HepG2 (cell line): ENCODE data around the gene STXBP2. TPM values are rescaled to one million over a fixed set of nuclear protein-coding genes. Genes with fewer than 3 reads are reported as not detected.

Experiments used
- ASH2L ChIP-seq: fragments of 300-600, 200-600 bp; sonication (generic); IDR thresholded peaks from 2 replicates; pipeline ENCODE4 v1.7.0; 2017; ENCODE audit warnings: low read depth, mild to moderate bottlenecking, moderate library complexity, mixed read lengths, low read length; ENCODE audit not compliant: insufficient read length
- ATAD3A ChIP-seq: sonication (generic); formaldehyde crosslinking; IDR thresholded peaks from 2 replicates; pipeline ENCODE4 v1.4.0; 2020; ENCODE audit warnings: missing genetic modification reagents
- CENPT ChIP-seq: sonication (generic); formaldehyde crosslinking; IDR thresholded peaks from 2 replicates; pipeline ENCODE4 v1.8.0; 2022; ENCODE audit warnings: low read depth, mild to moderate bottlenecking, moderate library complexity, missing genetic modification reagents
- GATAD2A ChIP-seq: IDR thresholded peaks from 2 replicates; pipeline ENCODE4 v1.6.1; 2016
- HOXA7 ChIP-seq: sonication (generic); formaldehyde crosslinking; IDR thresholded peaks from 2 replicates; pipeline ENCODE4 v1.8.1; 2022; ENCODE audit warnings: mild to moderate bottlenecking, missing genetic modification reagents, moderate library complexity
- IKZF1 ChIP-seq: fragments of 450-650 bp; IDR thresholded peaks from 2 replicates; pipeline ENCODE4 v1.7.1; 2016
- ISL2 ChIP-seq: sonication (generic); formaldehyde crosslinking; IDR thresholded peaks from 2 replicates; pipeline ENCODE4 v1.5.0; 2020; ENCODE audit warnings: missing genetic modification reagents
- LCORL ChIP-seq, 2 experiments: fragments of 450-650 bp in 1 of 2; sonication (generic) in 1 of 2; formaldehyde crosslinking in 1 of 2; IDR thresholded peaks; 2 replicates each; pipeline versions ENCODE4 v1.5.0 to v1.6.1; 2017 to 2020; ENCODE audit warnings: antibody characterized with exemption in 1 of 2, missing genetic modification reagents in 1 of 2
- MEIS2 ChIP-seq: sonication (generic); formaldehyde crosslinking; IDR thresholded peaks from 2 replicates; pipeline ENCODE4 v1.9.0; 2021; ENCODE audit warnings: mild to moderate bottlenecking, missing genetic modification reagents
- NFE2 ChIP-seq: sonication (generic); formaldehyde crosslinking; IDR thresholded peaks from 2 replicates; pipeline ENCODE4 v1.4.0; 2020; ENCODE audit warnings: missing genetic modification reagents
- SIX1 ChIP-seq: sonication (generic); formaldehyde crosslinking; IDR thresholded peaks from 2 replicates; pipeline ENCODE4 v1.4.0; 2020; ENCODE audit warnings: missing genetic modification reagents, borderline replicate concordance
- ZNF101 ChIP-seq: sonication (generic); formaldehyde crosslinking; IDR thresholded peaks from 2 replicates; pipeline ENCODE4 v1.4.0; 2020; ENCODE audit warnings: mild to moderate bottlenecking, low read depth, missing genetic modification reagents, borderline replicate concordance
- ZNF367 ChIP-seq: sonication (generic); formaldehyde crosslinking; IDR thresholded peaks from 2 replicates; pipeline ENCODE4 v1.4.0; 2020; ENCODE audit warnings: missing genetic modification reagents, borderline replicate concordance
- ZNF570 ChIP-seq: sonication (generic); formaldehyde crosslinking; IDR thresholded peaks from 2 replicates; pipeline ENCODE4 v1.4.0; 2020; ENCODE audit warnings: mild to moderate bottlenecking, missing genetic modification reagents, borderline replicate concordance
- ZNF775 ChIP-seq: sonication (generic); formaldehyde crosslinking; IDR thresholded peaks from 2 replicates; pipeline ENCODE4 v1.4.0; 2020; ENCODE audit warnings: missing genetic modification reagents, mild to moderate bottlenecking, moderate library complexity, borderline replicate concordance
- ZNF781 ChIP-seq: sonication (generic); formaldehyde crosslinking; IDR thresholded peaks from 2 replicates; pipeline ENCODE4 v1.5.1; 2020; ENCODE audit warnings: borderline replicate concordance, mild to moderate bottlenecking, missing genetic modification reagents; ENCODE audit errors: not compliant biosample characterization
- ZNF839 ChIP-seq: sonication (generic); formaldehyde crosslinking; IDR thresholded peaks from 2 replicates; pipeline ENCODE4 v1.4.0; 2020; ENCODE audit warnings: missing genetic modification reagents, mild to moderate bottlenecking, borderline replicate concordance
- ZSCAN20 ChIP-seq: sonication (generic); formaldehyde crosslinking; IDR thresholded peaks from 2 replicates; pipeline ENCODE4 v1.4.0; 2020; ENCODE audit warnings: missing genetic modification reagents, mild to moderate bottlenecking, borderline replicate concordance
- ZSCAN22 ChIP-seq: sonication (generic); formaldehyde crosslinking; IDR thresholded peaks from 2 replicates; pipeline ENCODE4 v1.4.0; 2020; ENCODE audit warnings: mild to moderate bottlenecking, missing genetic modification reagents
- ZSCAN25 ChIP-seq: sonication (generic); formaldehyde crosslinking; IDR thresholded peaks from 2 replicates; pipeline ENCODE4 v1.8.0; 2022; ENCODE audit warnings: mild to moderate bottlenecking, missing genetic modification reagents
- polyA plus RNA-seq, 8 experiments: library from polyadenylated mRNA; depleted of rRNA in 3 of 8; stranded (reverse) in 7 of 8; unstranded in 1 of 8; fragments of >200 nt; fragmentation: Illumina TruSeq in 4 of 8; extraction: Trizol in 4 of 8; gene quantifications; 2 replicates each; pipeline versions ENCODE4 v1.2.1 to v1.2.3, GENCODE V29; 2011 to 2016; ENCODE audit warnings: low read depth in 4 of 8, missing spikeins in 1 of 8, mixed read lengths in 1 of 8; ENCODE audit not compliant: insufficient read depth in 1 of 8
- total RNA-seq, 5 experiments: library from RNA; depleted of rRNA; stranded (reverse); fragments of >200 nt; fragmentation: Illumina TruSeq; extraction: Trizol; gene quantifications; 2 replicates each; pipeline ENCODE4 v1.2.3, GENCODE V29; 2016; ENCODE audit warnings: low read depth in 1 of 5
- TF ChIP-seq, protein P1 (sequence below): sonication (generic); formaldehyde crosslinking; IDR thresholded peaks from 2 replicates; pipeline ENCODE4 v1.9.0; 2021; ENCODE audit warnings: mild to moderate bottlenecking, missing genetic modification reagents
- TF ChIP-seq, protein P2 (sequence below): sonication (generic); formaldehyde crosslinking; IDR thresholded peaks from 2 replicates; pipeline ENCODE4 v1.4.0; 2020; ENCODE audit warnings: missing genetic modification reagents

STXBP2 gene
- total and polyA plus RNA-seq, 2 of the 13 experiments (the other 11 are each of a cell fraction or from before 2014, with no cell fraction given): 22.8 to 40.1 TPM

DNA sequence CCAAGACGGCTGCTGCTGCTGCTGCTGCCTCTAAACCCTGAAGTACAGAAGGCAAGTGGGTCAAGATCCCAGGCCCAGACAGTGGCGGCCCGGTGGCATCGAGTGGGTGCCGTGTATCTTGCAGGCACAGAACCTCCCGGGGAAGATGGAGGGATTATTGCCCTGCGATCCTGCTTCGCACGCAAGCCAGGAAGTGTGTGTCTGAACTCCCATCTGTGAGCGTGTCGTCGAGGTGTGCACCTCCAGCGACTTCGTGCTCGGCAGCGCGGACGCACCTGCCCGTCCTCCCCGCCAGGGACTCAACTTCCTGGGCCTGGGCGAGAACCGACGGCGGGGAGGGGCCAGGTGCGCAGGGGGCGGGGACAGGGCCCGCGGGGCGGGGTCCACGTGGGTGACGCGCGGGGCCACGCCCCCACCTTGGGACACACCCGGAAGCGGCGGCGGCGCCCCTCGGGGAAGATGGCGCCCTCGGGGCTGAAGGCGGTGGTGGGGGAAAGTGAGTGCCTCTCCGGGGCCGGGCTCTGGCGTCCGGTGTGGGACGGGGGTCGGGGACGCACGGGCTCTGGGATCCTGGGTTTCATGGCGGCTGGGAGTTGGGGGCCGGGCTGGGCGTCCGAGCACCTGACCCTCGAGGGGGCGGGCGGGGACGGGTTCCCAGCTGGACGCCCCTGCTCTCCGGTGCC is at the start of gene STXBP2 (continued):
- TF ChIP-seq ISL2 (CRISPR knock-in tag): no peak
- TF ChIP-seq ZSCAN25: no peak
- no peak for TF ChIP-seq ZSCAN22
- TF ChIP-seq ATAD3A (CRISPR knock-in tag): no peak
- no peak for TF ChIP-seq ZNF775 (CRISPR knock-in tag)
- TF ChIP-seq ZNF839 (CRISPR knock-in tag): no peak
- TF ChIP-seq IKZF1: no peak
- TF ChIP-seq ZNF781 (CRISPR knock-in tag): no peak
- no peak for TF ChIP-seq LCORL (IDR thresholded peaks at IDR 0.05)
- TF ChIP-seq LCORL (CRISPR knock-in tag; IDR thresholded peaks at IDR 0.05): no peak
- TF ChIP-seq, protein P1, sequence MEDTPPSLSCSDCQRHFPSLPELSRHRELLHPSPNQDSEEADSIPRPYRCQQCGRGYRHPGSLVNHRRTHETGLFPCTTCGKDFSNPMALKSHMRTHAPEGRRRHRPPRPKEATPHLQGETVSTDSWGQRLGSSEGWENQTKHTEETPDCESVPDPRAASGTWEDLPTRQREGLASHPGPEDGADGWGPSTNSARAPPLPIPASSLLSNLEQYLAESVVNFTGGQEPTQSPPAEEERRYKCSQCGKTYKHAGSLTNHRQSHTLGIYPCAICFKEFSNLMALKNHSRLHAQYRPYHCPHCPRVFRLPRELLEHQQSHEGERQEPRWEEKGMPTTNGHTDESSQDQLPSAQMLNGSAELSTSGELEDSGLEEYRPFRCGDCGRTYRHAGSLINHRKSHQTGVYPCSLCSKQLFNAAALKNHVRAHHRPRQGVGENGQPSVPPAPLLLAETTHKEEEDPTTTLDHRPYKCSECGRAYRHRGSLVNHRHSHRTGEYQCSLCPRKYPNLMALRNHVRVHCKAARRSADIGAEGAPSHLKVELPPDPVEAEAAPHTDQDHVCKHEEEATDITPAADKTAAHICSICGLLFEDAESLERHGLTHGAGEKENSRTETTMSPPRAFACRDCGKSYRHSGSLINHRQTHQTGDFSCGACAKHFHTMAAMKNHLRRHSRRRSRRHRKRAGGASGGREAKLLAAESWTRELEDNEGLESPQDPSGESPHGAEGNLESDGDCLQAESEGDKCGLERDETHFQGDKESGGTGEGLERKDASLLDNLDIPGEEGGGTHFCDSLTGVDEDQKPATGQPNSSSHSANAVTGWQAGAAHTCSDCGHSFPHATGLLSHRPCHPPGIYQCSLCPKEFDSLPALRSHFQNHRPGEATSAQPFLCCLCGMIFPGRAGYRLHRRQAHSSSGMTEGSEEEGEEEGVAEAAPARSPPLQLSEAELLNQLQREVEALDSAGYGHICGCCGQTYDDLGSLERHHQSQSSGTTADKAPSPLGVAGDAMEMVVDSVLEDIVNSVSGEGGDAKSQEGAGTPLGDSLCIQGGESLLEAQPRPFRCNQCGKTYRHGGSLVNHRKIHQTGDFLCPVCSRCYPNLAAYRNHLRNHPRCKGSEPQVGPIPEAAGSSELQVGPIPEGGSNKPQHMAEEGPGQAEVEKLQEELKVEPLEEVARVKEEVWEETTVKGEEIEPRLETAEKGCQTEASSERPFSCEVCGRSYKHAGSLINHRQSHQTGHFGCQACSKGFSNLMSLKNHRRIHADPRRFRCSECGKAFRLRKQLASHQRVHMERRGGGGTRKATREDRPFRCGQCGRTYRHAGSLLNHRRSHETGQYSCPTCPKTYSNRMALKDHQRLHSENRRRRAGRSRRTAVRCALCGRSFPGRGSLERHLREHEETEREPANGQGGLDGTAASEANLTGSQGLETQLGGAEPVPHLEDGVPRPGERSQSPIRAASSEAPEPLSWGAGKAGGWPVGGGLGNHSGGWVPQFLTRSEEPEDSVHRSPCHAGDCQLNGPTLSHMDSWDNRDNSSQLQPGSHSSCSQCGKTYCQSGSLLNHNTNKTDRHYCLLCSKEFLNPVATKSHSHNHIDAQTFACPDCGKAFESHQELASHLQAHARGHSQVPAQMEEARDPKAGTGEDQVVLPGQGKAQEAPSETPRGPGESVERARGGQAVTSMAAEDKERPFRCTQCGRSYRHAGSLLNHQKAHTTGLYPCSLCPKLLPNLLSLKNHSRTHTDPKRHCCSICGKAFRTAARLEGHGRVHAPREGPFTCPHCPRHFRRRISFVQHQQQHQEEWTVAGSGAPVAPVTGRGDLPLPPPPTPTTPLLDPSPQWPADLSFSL (CRISPR knock-in tag): no peak
- TF ChIP-seq, protein P2, sequence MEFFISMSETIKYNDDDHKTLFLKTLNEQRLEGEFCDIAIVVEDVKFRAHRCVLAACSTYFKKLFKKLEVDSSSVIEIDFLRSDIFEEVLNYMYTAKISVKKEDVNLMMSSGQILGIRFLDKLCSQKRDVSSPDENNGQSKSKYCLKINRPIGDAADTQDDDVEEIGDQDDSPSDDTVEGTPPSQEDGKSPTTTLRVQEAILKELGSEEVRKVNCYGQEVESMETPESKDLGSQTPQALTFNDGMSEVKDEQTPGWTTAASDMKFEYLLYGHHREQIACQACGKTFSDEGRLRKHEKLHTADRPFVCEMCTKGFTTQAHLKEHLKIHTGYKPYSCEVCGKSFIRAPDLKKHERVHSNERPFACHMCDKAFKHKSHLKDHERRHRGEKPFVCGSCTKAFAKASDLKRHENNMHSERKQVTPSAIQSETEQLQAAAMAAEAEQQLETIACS (CRISPR knock-in tag): no peak
- TF ChIP-seq MEIS2: no peak
- TF ChIP-seq GATAD2A (CRISPR knock-in tag): no peak
- TF ChIP-seq HOXA7 (CRISPR knock-in tag): no peak
- no peak for TF ChIP-seq ZNF367 (CRISPR knock-in tag)
- TF ChIP-seq CENPT (CRISPR knock-in tag): peak; percentile 78; the same call in 1 of the 2 replicates
- TF ChIP-seq ZSCAN20: no peak
- no peak for TF ChIP-seq SIX1 (CRISPR knock-in tag)
- no peak for TF ChIP-seq ASH2L
- no peak for TF ChIP-seq ZNF570
- TF ChIP-seq NFE2 (CRISPR knock-in tag): no peak
- TF ChIP-seq ZNF101 (CRISPR knock-in tag): no peak
